Endothelial cell of umbilical vein (primary cell): ENCODE results near the gene SMARCD2. TPM values are rescaled to one million over a fixed set of nuclear protein-coding genes. Genes with fewer than 3 reads are reported as not detected.

Experiments used
- BruUV-seq: library from RNA; stranded (reverse); fragments of 400-500 nt; replicated peaks from 2 replicates; lab custom pipeline; 2021; lab: Mats Ljungman, UMichigan
- CTCF ChIA-PET: fragments of 300-600, 350-600 bp; sonication (Branson Sonifier 250); formaldehyde crosslinking; loops from one replicate; lab custom pipeline; 2021; ENCODE audit warnings: antibody characterized with exemption, inconsistent platforms; lab: Charles Lee
- POLR2A ChIA-PET: fragments of 300-600, 350-600 bp; sonication (Branson Sonifier 250); formaldehyde crosslinking; loops from one replicate; lab custom pipeline; 2021; ENCODE audit warnings: antibody characterized with exemption, inconsistent platforms; lab: Charles Lee
- DNase-seq: peaks from one replicate; pipeline ENCODE4 v3.0.0-alpha.2; 2011; ENCODE audit warnings: low read depth, low spot score
- FAIRE-seq: peaks from 2 replicates; lab custom pipeline; 2011; peaks lifted over from hg19 to GRCh38; lab: Jason Lieb, UNC
- H2AFZ ChIP-seq: 2 replicates; pipeline ENCODE4 v1.6.0; 2012; ENCODE audit warnings: low read depth, low read length, control low read depth, inconsistent platforms
- H3K27ac ChIP-seq: 2 replicates; pipeline ENCODE4 v1.5.1; 2011; ENCODE audit warnings: low read depth, mild to moderate bottlenecking, control low read depth, low read length, moderate library complexity; ENCODE audit not compliant: insufficient read depth
- H3K27me3 ChIP-seq, 2 experiments: 2 replicates each; pipeline versions ENCODE4 v1.6.0 to v1.6.1; 2011; ENCODE audit warnings: low read length in 2 of 2, mixed read lengths in 1 of 2; ENCODE audit not compliant: control insufficient read depth in 2 of 2, insufficient read depth in 2 of 2
- H3K36me3 ChIP-seq, 2 experiments: 2 replicates in 1 of 2; 3 replicates in 1 of 2; pipeline ENCODE4 v1.5.1; 2011; ENCODE audit warnings: low read length in 2 of 2, mild to moderate bottlenecking in 1 of 2, moderate library complexity in 1 of 2; ENCODE audit not compliant: control insufficient read depth in 2 of 2, insufficient read depth in 2 of 2; ENCODE audit errors: extremely low read depth in 1 of 2
- H3K4me1 ChIP-seq: 3 replicates; pipeline ENCODE4 v1.5.1; 2011; ENCODE audit warnings: mild to moderate bottlenecking, low read length; ENCODE audit not compliant: control insufficient read depth, insufficient read depth; ENCODE audit errors: extremely low read depth
- H3K4me2 ChIP-seq: 2 replicates; pipeline ENCODE4 v1.6.1; 2011; ENCODE audit warnings: low read length, control low read depth, mixed read lengths; ENCODE audit not compliant: insufficient read depth
- H3K4me3 ChIP-seq, 3 experiments: fragments of 200-600 bp in 1 of 3; sonication (generic), shearing (Covaris generic) in 1 of 3; replicated peaks in 1 of 3; 2 replicates each; pipeline ENCODE4 v1.5.1; 2011 to 2016; ENCODE audit warnings: control low read depth in 3 of 3, low read length in 3 of 3, mild to moderate bottlenecking in 2 of 3, inconsistent platforms in 1 of 3, low read depth in 1 of 3, moderate library complexity in 1 of 3; ENCODE audit not compliant: insufficient read depth in 1 of 3
- H3K79me2 ChIP-seq: 2 replicates; pipeline ENCODE4 v1.6.0; 2012; ENCODE audit warnings: low read length, inconsistent platforms; ENCODE audit not compliant: control insufficient read depth, insufficient read depth
- H3K9ac ChIP-seq: replicated peaks from 2 replicates; pipeline ENCODE3; 2011; ENCODE audit warnings: low read length, control low read depth; ENCODE audit not compliant: insufficient read depth; ENCODE audit errors: extremely low read depth
- H3K9me1 ChIP-seq: replicated peaks from 3 replicates; pipeline ENCODE4 v1.6.0; 2011; ENCODE audit warnings: mild to moderate bottlenecking, low read length; ENCODE audit not compliant: control insufficient read depth, insufficient read depth; ENCODE audit errors: extremely low read depth
- H3K9me3 ChIP-seq: replicated peaks from 2 replicates; pipeline ENCODE4 v1.5.1; 2012; ENCODE audit warnings: low read length, inconsistent platforms; ENCODE audit not compliant: control insufficient read depth, insufficient read depth
- H4K20me1 ChIP-seq: replicated peaks from 2 replicates; pipeline ENCODE3; 2011; ENCODE audit warnings: mild to moderate bottlenecking, low read length; ENCODE audit not compliant: control insufficient read depth, insufficient read depth; ENCODE audit errors: extremely low read depth
- CTCF ChIP-seq, 2 donors: IDR thresholded peaks; 1 replicate in 1 of 2; 2 replicates in 1 of 2; pipeline ENCODE4 v1.5.1; 2011; ENCODE audit warnings: low read length in 2 of 2, mild to moderate bottlenecking in 2 of 2, moderate library complexity in 2 of 2, control low read depth in 1 of 2, inconsistent platforms in 1 of 2, low read depth in 1 of 2; ENCODE audit not compliant: insufficient read depth in 1 of 2; ENCODE audit errors: extremely low read depth in 1 of 2
- EZH2 ChIP-seq: IDR thresholded peaks from 2 replicates; pipeline ENCODE4 v1.6.1; 2012; ENCODE audit warnings: borderline replicate concordance, low read depth, mild to moderate bottlenecking, moderate library complexity, low read length, inconsistent platforms; ENCODE audit not compliant: severe bottlenecking
- FOS ChIP-seq: IDR thresholded peaks from 2 replicates; pipeline ENCODE4 v1.6.1; 2011; ENCODE audit warnings: mild to moderate bottlenecking, low read length, moderate library complexity, borderline replicate concordance; ENCODE audit not compliant: insufficient read depth
- GATA2 ChIP-seq: IDR thresholded peaks from 2 replicates; pipeline ENCODE4 v1.7.0; 2011; ENCODE audit warnings: low read depth, mild to moderate bottlenecking, moderate library complexity, mixed read lengths, low read length; ENCODE audit not compliant: insufficient read length, insufficient read depth
- MAX ChIP-seq: IDR thresholded peaks from 2 replicates; pipeline ENCODE4 v1.6.1; 2011; ENCODE audit not compliant: insufficient read depth, insufficient read length
- MYC ChIP-seq: IDR thresholded peaks from one replicate; pipeline ENCODE4 v1.6.1; 2011; ENCODE audit warnings: mild to moderate bottlenecking, low read depth, low read length
- POLR2A ChIP-seq: IDR thresholded peaks from 2 replicates; pipeline ENCODE4 v1.6.1; 2012; ENCODE audit warnings: low read depth, mild to moderate bottlenecking, control low read depth, low read length
- POLR2AphosphoS5 ChIP-seq: IDR thresholded peaks from 2 replicates; pipeline ENCODE4 v1.6.1; 2012; ENCODE audit warnings: low read depth, mild to moderate bottlenecking, control low read depth, low read length, moderate library complexity; ENCODE audit not compliant: insufficient read depth
- dilution Hi-C: fragments of 300-500 bp; cut with MboI; formaldehyde crosslinking; loops from one replicate; pipeline ENCODE4 v1.15.0; 2019; ENCODE audit warnings: low sequenced_read_pairs; ENCODE audit not compliant: extremely low pct_ligation_motif_present
- intact Hi-C: fragments of 100-400 bp; cut with micrococcal nuclease; formaldehyde crosslinking; loops from one replicate; pipeline ENCODE4 v1.10.0; 2022
- polyA plus RNA-seq, 4 experiments: library from polyadenylated mRNA; depleted of rRNA in 3 of 4; stranded (reverse) in 3 of 4; unstranded in 1 of 4; fragments of >200 nt; gene quantifications; 2 replicates each; pipeline versions ENCODE4 v1.2.1 to v1.2.3, GENCODE V29; 2011 to 2012; ENCODE audit warnings: missing spikeins in 1 of 4
- total RNA-seq: library from RNA; stranded (reverse); gene quantifications from 2 replicates; pipeline ENCODE4 v1.2.3, GENCODE V29; 2021

Gene SMARCD2
- total and polyA plus RNA-seq, 2 donors (not counting 3 experiments of a cell fraction or from before 2014, with no cell fraction given), result 51.2 to 55.7 TPM

GRCh38 chr17:63827801-63828221 is 14.7 kb downstream of the SMARCD2 start:
- no TSS peak for BruUV-seq
- peaks cover 41 to 58% of the 10 kb centered on the region in 2 experiments for H3K36me3 ChIP-seq
- peak; percentile 67 for FAIRE-seq
- peak overlapping the region; percentile 1 for H2AFZ ChIP-seq
- TF ChIP-seq CTCF (IDR thresholded peaks at IDR 0.05; ENCODE audit: extremely low read depth in 1 of 2, insufficient read depth in 1 of 2, low read depth in 1 of 2, low read length in 2 of 2) (no peak), EZH2 (no peak), FOS (no peak), MAX (no peak), POLR2A (no peak), MYC (no peak), GATA2 (no peak), POLR2AphosphoS5 (no peak)
- peaks cover 23% of the 10 kb centered on the region for H3K4me1 ChIP-seq
- peak overlapping the region; percentile 47 to 81 (median 72) for H3K4me3 ChIP-seq
- no peaks in the 10 kb centered on the region for H3K27me3 ChIP-seq
- no peaks in the 10 kb centered on the region for H3K9me3 ChIP-seq
- H3K9ac ChIP-seq, result peak overlapping the region; percentile 86
- peaks cover 42% of the 10 kb centered on the region for H3K79me2 ChIP-seq
- dilution Hi-C loops, result no loop called here
- no peaks in the 10 kb centered on the region for H3K9me1 ChIP-seq
- POLR2A ChIA-PET, result no interaction called here
- no peak for DNase-seq
- CTCF ChIA-PET, result interaction anchor here (1.5 kb wide), 1 partner anchor 29 kb away, joined by 5 read pairs; no protein-coding TSS in a partner anchor
- intact Hi-C loops, result loop anchor here (1.0 to 10.0 kb wide), 4 partner anchors 13 to 1253 kb away; partner anchors contain the start of genes CYB561 and DDX42
- H4K20me1 ChIP-seq, result no peaks in the 10 kb centered on the region
- peak overlapping the region; percentile 92 for H3K27ac ChIP-seq
- H3K4me2 ChIP-seq, result peak overlapping the region; percentile 78
